AG04450 (cell line): ENCODE data around the gene MYL10. TPM values are rescaled to one million over a fixed set of nuclear protein-coding genes. Genes with fewer than 3 reads are reported as not detected.

Experiments used
- CTCF ChIA-PET: fragments of 300-600, 350-600 bp; formaldehyde crosslinking; extraction: SDS; loops from one replicate; lab custom pipeline; 2022; ENCODE audit warnings: antibody characterized with exemption, inconsistent platforms; lab: Charles Lee
- POLR2A ChIA-PET: fragments of 350-600 bp; formaldehyde crosslinking; extraction: SDS; loops from one replicate; lab custom pipeline; 2021; ENCODE audit warnings: antibody characterized with exemption, inconsistent platforms; lab: Yijun Ruan, JAX
- DNase-seq: peaks from one replicate; pipeline ENCODE4 v3.0.0-alpha.2; 2011; ENCODE audit warnings: low read depth, low spot score
- H3K27ac ChIP-seq: one replicate; pipeline ENCODE4 v1.5.1; 2012; ENCODE audit warnings: low read depth, low read length, control low read depth
- H3K27me3 ChIP-seq: one replicate; pipeline ENCODE4 v1.6.0; 2012; ENCODE audit warnings: low read length; ENCODE audit not compliant: control insufficient read depth, insufficient read depth
- H3K4me3 ChIP-seq: 2 replicates; pipeline ENCODE4 v1.5.1; 2011; ENCODE audit warnings: mild to moderate bottlenecking, low read depth, low read length, control low read depth
- H3K9me3 ChIP-seq: 2 replicates; pipeline ENCODE4 v1.5.1; 2012; ENCODE audit warnings: low read length; ENCODE audit not compliant: control insufficient read depth, insufficient read depth
- CTCF ChIP-seq: IDR thresholded peaks from 2 replicates; pipeline ENCODE4 v1.5.1; 2011; ENCODE audit warnings: low read depth, low read length, control low read depth, inconsistent platforms
- polyA plus RNA-seq: library from polyadenylated mRNA; depleted of rRNA; stranded (reverse); fragments of >200 nt; gene quantifications from 2 replicates; pipeline ENCODE4 v1.2.3, GENCODE V29; 2011

Gene MYL10
- polyA plus RNA-seq, 1 experiment = not detected

DNA sequence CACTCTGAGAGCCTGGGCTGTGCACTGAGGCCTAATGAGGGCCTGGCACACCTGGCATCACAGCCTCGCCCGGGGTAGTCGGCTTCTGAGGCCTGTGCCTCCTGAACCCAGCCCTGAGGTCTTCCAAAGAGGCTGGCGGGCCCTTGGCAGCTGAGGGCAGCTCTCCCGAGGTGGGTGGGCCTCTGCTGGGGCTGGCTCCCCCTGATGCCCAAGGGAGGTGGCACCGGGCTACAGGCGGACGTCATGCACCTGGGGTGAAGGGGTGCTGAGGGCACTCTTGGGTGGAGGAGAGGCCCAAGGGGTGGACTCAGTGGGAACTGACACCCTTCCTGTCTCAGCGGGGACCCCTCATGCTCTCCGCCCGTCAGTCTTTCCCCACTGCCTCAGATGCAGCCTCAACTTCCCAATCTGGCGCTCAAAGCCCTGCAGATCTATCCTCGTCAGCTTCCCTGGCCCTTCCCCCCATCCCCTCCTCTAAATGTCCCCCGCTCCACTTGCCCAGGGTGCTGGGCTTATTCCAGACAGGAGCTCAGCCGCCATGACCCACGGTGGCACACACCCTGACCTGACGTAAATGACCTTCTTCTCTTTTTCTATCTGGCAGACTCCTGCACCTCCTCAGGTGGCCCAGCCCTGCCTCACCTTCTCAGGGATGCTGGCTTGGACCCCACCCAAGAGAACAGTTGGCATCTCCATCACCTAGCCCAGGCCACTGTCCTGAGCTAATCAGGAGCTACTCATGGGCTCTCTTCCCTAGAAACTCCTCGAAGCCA is 38.2 kb downstream of the MYL10 start:
- Histone ChIP-seq H3K4me3 (no peak overlapping the region), H3K27ac (no peak overlapping the region), H3K27me3 (peaks cover 16% of the 10 kb centered on the region), H3K9me3 (no peaks in the 10 kb centered on the region)
- ChIA-PET POLR2A (no interaction called here), CTCF (no interaction called here)
- no peak for TF ChIP-seq CTCF
- DNase-seq = no peak

GRCh38 chr7:101589976-101590662 is 39.0 kb downstream of the MYL10 start:
- H3K4me3 ChIP-seq = no peak overlapping the region
- ChIA-PET POLR2A (no interaction called here), CTCF (no interaction called here)
- no peak for TF ChIP-seq CTCF
- H3K27me3 ChIP-seq = peaks cover 15% of the 10 kb centered on the region
- no peak overlapping the region for H3K27ac ChIP-seq
- no peaks in the 10 kb centered on the region for H3K9me3 ChIP-seq
- no peak for DNase-seq

- Histone ChIP-seq H3K27me3 (peaks cover 7% of the 10 kb centered on the region), H3K27ac (no peak overlapping the region), H3K4me3 (no peak overlapping the region), H3K9me3 (no peaks in the 10 kb centered on the region)
- DNase-seq = no peak
- POLR2A ChIA-PET = no interaction called here
- no peak for TF ChIP-seq CTCF
- CTCF ChIA-PET = interaction anchor here (1.0 kb wide), 1 partner anchor 13 kb away, joined by 3 read pairs; no protein-coding TSS in a partner anchor
Measured at GRCh38 chr7:101589052-101589451, 40.0 kb downstream of the MYL10 start.

GRCh38 chr7:101588131-101588935 is 40.8 kb downstream of the MYL10 start:
- no peak overlapping the region for H3K27ac ChIP-seq
- POLR2A ChIA-PET = no interaction called here
- peaks cover 7% of the 10 kb centered on the region for H3K27me3 ChIP-seq
- no peaks in the 10 kb centered on the region for H3K9me3 ChIP-seq
- DNase-seq = no peak
- H3K4me3 ChIP-seq = no peak overlapping the region
- CTCF ChIA-PET = interaction anchor here (1.0 kb wide), 1 partner anchor 14 kb away, joined by 3 read pairs; no protein-coding TSS in a partner anchor
- TF ChIP-seq CTCF = no peak
